HG02588 (cell line): ENCODE data around the gene EPHB1.
A peak's percentile ranks its signal among the peaks of the same experiment; 100 is the strongest.

Experiments used
- ATAC-seq: cut with Tn5 transposase; IDR thresholded peaks from one replicate; pipeline ENCODE4 v1.9.1; 2021; ENCODE audit warnings: mild to moderate bottlenecking, moderate library complexity; ENCODE audit not compliant: unreplicated experiment

The EPHB1 gene

GRCh38 chr3:134874737-134875413 lies 79.8 kb downstream of the EPHB1 start:
- ATAC-seq, result no peak

DNA sequence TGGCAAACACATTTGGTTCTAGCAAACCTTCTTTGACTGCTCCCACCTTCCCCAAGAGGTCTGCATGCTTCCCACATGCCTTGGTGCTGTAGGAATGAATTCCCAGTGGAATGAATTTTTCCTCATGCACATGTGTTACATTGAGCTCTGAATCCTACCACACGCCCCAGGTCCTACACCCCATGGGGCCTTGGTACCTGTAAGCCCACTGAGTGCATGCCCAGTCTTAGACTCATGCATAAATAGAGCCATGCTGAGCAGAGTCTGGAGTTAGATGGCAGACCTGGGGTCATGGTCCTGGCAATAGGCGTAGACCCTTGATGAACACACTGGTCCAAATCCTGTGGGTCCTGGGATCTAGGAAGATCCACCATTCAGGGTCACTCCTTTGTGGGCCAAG lies 81.8 kb downstream of the EPHB1 start:
- no peak for ATAC-seq

DNA sequence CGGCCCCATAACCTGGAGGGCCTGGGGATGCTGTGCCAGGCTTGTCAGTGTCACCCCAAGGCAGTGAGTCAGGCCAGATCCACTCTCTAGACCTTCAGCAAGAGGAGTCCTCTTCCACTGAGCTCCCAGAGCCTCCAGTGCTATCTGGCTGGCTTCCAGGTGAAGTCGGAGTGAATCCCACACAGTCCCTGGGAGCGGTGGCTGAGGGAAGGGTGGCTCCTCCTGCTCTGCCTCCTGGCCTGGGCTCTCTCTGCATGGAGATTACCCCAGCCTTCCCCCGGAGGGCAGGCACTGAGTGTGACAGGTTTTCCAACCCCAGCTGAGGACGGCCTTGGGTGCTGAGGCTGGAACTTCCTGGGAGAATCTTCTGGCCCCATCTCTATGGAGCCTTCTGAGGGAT lies 82.7 kb downstream of the EPHB1 start:
- ATAC-seq, result no peak

GRCh38 chr3:134879990-134880389 lies 84.9 kb downstream of the EPHB1 start:
- no peak for ATAC-seq

DNA sequence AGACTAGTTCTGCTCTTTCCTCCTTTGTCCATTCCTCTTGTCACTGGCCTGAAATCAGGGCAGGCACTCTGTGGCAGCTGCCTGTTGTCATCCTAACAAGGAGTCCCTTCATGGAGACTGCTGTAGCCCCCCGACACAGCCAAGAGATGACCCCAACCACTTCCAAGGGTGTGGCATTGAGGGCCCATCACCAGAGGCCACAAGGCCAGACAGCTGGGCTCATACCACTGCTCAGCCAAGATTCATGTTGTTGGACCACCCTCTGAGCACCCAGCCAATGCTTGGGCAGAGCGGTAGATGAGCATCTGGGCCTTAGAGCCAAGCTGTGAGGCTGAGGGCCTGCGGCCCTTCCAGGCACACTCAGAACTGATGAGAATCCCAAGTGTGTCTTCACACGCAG lies 85.4 kb downstream of the EPHB1 start:
- ATAC-seq, result no peak

DNA sequence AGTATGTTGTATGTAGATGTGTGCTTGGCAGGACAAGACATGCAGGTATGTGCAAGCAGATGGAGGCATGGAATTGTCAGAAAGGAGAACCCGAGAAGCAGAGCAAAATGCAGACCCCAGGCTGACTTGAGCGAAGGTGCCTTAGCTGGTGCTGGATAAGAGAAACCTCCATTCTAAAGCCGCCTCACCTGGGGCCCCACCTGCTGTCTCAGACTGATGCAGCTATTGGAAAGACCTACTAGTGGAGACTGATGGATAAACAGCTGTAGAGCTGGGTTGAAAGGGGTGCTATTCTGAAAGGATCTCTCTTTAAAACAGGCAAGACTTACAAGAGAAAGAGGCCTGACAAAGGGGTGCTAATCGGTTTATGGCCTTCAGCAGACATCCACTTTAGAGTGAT lies 86.2 kb downstream of the EPHB1 start:
- ATAC-seq, result no peak

GRCh38 chr3:134883697-134884385 lies 88.8 kb downstream of the EPHB1 start:
- no peak for ATAC-seq

- peak; percentile 86 for ATAC-seq
Observed at GRCh38 chr3:134885877-134886621, 91.0 kb downstream of the EPHB1 start.

DNA sequence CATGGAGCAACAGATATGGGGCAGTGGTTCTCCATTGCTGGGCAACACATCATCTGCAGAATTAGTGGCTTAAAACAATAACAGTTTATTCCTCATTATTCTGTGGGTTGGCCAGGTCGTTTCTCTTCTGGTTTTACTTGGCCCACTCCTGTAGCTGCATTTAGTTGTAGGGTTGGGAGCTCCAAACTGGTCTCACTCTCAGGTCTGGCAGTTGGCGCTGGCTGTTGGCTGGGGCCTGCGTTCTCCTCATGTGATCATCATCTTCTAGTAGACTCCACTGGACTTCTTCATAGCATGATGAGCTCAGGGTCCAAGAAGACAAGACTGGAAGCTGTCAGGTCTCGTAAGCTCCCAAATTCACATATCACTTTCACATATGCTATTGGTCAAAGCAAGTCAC lies 91.9 kb downstream of the EPHB1 start:
- no peak for ATAC-seq

- ATAC-seq, result no peak
Observed at GRCh38 chr3:134887536-134887935, 92.5 kb downstream of the EPHB1 start.

DNA sequence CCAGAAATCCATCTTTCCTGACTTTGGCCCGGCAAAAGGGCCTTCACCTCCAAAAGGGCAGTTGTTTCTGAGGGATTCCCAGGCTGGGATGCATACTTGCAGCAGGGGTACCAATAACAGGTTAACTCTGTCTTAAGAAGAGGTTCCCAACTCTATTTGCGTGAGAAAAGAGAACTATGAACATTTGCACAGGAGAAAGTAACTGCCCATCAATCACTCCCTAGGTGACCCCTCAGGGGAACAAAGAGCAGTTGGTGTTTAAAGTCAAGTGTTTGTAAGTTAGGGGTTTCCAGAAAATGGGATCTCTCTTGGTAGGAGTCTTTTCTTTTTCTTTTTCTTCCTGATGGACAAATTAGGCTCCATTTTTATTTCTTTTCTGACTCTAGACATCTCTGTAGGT lies 97.3 kb downstream of the EPHB1 start:
- no peak for ATAC-seq

GRCh38 chr3:134892761-134893160 lies 97.7 kb downstream of the EPHB1 start:
- ATAC-seq, result no peak

DNA sequence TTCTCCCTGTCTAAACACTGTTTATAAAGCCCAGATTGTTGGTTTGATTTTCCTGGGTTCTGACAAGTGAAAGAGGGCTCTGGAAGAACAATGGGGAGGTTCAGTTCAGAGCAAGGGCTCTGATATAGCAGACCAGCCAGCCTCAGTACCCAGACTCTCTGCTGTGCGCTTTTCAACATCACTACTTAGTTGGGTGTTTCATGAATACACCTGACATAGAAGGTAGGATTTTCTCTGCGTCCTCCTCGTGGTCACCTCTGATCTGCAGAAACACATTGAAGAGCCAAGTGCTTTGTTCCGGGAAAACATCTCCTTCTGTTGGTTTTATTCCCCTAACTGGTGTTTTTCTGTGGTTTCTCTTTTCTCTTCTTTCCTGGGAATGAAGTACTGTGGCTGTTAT lies 99.5 kb downstream of the EPHB1 start:
- no peak for ATAC-seq

GRCh38 chr3:134895181-134895580 lies 100.1 kb downstream of the EPHB1 start:
- ATAC-seq, result no peak

DNA sequence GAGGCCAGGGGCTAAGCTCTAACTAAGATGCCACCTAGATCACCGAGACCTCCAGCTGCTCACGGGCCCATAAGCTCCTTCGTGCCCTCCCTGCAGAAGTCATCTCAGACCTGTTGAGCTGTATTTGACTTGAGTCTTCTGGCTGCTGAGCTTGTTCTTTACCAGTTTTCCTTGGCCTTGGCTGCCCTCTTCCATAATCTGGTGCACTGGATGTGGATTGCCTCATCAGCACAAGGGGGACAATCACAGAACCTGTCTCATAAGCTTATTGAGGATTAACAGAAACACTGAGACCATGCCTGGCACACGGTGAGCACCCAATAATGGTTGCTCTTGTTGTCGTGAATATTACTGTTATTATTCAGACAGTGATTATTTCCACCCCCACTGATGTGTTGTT lies 101.1 kb downstream of the EPHB1 start:
- no peak for ATAC-seq

DNA sequence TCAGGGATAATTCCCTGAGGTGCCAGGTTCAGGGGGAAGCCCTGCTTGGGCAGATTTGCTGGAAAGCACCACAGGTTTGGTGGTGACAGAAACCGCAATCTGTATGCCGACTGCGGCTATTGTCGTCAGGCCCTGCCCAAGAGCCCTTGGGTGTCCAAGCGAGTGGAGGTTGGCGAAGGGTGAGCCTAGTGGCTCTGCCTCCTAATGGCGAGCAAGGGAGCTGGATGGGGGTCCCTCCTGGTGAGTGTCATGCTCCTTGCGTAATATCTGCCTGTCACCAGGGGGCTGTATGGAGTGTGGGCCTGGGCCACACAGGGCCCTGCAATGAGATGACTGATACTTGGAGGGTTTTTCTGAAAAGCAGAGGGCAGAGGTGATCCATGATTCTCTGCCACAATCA lies 101.6 kb downstream of the EPHB1 start:
- ATAC-seq, result no peak

- no peak for ATAC-seq
Observed at GRCh38 chr3:134897391-134898141, 102.5 kb downstream of the EPHB1 start.

GRCh38 chr3:134898181-134898754 lies 103.2 kb downstream of the EPHB1 start:
- ATAC-seq, result no peak

DNA sequence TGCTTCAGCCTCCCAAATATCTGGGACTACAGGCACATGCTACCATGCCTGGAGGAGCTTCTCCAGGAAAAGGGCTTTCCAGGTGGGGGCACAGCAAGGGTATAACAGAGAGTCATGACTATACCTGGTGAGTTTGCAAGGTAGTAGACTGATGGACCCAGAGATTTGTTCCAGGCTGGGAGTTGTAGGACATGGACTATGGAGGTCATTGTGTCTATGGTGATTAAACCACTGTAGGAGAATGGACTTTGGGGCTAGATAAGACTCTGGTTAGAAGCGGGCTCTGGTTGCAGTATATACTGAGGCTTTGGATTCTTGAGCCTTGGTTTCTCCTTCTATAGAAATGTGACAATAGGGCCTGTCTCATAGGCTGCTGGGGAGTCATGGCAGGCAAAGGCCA lies 104.7 kb downstream of the EPHB1 start:
- ATAC-seq, result no peak

GRCh38 chr3:134900482-134900881 lies 105.4 kb downstream of the EPHB1 start:
- no peak for ATAC-seq

- no peak for ATAC-seq
Observed at GRCh38 chr3:134901461-134901860, 106.4 kb downstream of the EPHB1 start.
